Right cardiac atrium (tissue), 5 donors: ENCODE data around the gene ITIH6. TPM values are rescaled to one million over a fixed set of nuclear protein-coding genes. Genes with fewer than 3 reads are reported as not detected.
"Not testable (repeated sequence)": the region's sequence is repeated elsewhere in the genome, so short reads cannot be mapped to it uniquely, and the experiment has no call there.

Experiments
- ATAC-seq, 2 donors: fragments of 200-7000 bp; cut with Tn5 transposase; one replicate each; pipeline versions ENCODE4 v1.8.0 to v1.9.1; 2020; ENCODE audit warnings: moderate library complexity in 2 of 2, mild to moderate bottlenecking in 1 of 2
- DNase-seq, 3 donors: peaks; one replicate each; pipeline ENCODE4 v3.0.0-alpha.2; 2020
- H3K27ac ChIP-seq: one replicate; pipeline ENCODE4 v1.5.1; 2013; ENCODE audit warnings: mild to moderate bottlenecking, low read length, control low read depth, moderate library complexity
- H3K27me3 ChIP-seq: one replicate; pipeline ENCODE4 v1.6.1; 2013; ENCODE audit not compliant: control insufficient read depth, insufficient read depth
- H3K4me1 ChIP-seq: one replicate; pipeline ENCODE4 v1.6.1; 2013; ENCODE audit warnings: low read length; ENCODE audit not compliant: control insufficient read depth, insufficient read depth
- H3K4me3 ChIP-seq: one replicate; pipeline ENCODE4 v1.5.1; 2013; ENCODE audit warnings: low read length, control low read depth
- H3K9me3 ChIP-seq: one replicate; pipeline ENCODE4 v1.6.1; 2013; ENCODE audit warnings: low read length; ENCODE audit not compliant: control insufficient read depth
- WGBS: extraction: QIAGEN DNeasy Blood & Tissue Kit; methylation state at CpG from one replicate; pipeline ENCODE4 v1.1.7; 2013; 5-methylcytosine and 5-hydroxymethylcytosine counted together
- intact Hi-C, 4 donors: fragments of 100-400 bp; cut with DNase I; formaldehyde crosslinking; loops; one replicate each; pipeline versions ENCODE4 v1.11.0 to v1.14.0; 2022 to 2023
- polyA plus RNA-seq: library from polyadenylated mRNA; stranded (reverse); fragments of 200-250 nt; gene quantifications from one replicate; pipeline ENCODE4 v1.2.3, GENCODE V29; 2013
- total RNA-seq, 4 donors: library from RNA; stranded (reverse); fragmentation: NEBNext Ultra II Directional; extraction: Animal tissue kit (Norgen Biotek cat#: 25700); gene quantifications; one replicate each; pipeline ENCODE4 v1.2.1, GENCODE V29; 2021
- donor health status: healthy with polysubstance abuse.
- donor health status: DM: no; HTN: yes; CAD: no.
- donor health status: DM: no; HTN: no; CAD: no.
- donor health status: DM: no; HTN: yes; CAD: no; lungs with severe emphysema.
- donor health status: DM: yes; HTN: yes; CAD: no.

ITIH6 gene
- total and polyA plus RNA-seq, 5 donors: not detected

- intact Hi-C loops: no loop called here
- ATAC-seq (no peak), DNase-seq (no peak)
- Histone ChIP-seq H3K27me3 (no peaks in the 10 kb centered on the region), H3K4me1 (no peaks in the 10 kb centered on the region), H3K4me3 (no peak overlapping the region), H3K27ac (no peak overlapping the region), H3K9me3 (no peaks in the 10 kb centered on the region)
- 76% methylated on average over 21 of the region's 21 CpGs for WGBS
These were observed 39.7 kb downstream of the ITIH6 start for GRCh38 chrX:54758114-54759055.

GRCh38 chrX:54754854-54755253 is 43.2 kb downstream of the ITIH6 start:
- Histone ChIP-seq H3K4me3 (no peak overlapping the region), H3K9me3 (no peaks in the 10 kb centered on the region), H3K4me1 (no peaks in the 10 kb centered on the region), H3K27ac (no peak overlapping the region), H3K27me3 (no peaks in the 10 kb centered on the region)
- ATAC-seq (no peak), DNase-seq (no peak)
- intact Hi-C loops: no loop called here

- no peak for DNase-seq
- Histone ChIP-seq H3K4me1 (no peaks in the 10 kb centered on the region), H3K27ac (no peak overlapping the region), H3K9me3 (no peaks in the 10 kb centered on the region), H3K27me3 (no peaks in the 10 kb centered on the region), H3K4me3 (no peak overlapping the region)
- intact Hi-C loops: no loop called here
- no peak for ATAC-seq
- WGBS: 84% methylated on average over 1 of the region's 1 CpG
These were observed 49.4 kb downstream of the ITIH6 start for GRCh38 chrX:54748626-54749025.

- DNase-seq (no peak), ATAC-seq (no peak)
- no peak overlapping the region for H3K27ac ChIP-seq
- H3K9me3 ChIP-seq: no peaks in the 10 kb centered on the region
- intact Hi-C loops: no loop called here
- H3K27me3 ChIP-seq: no peaks in the 10 kb centered on the region
- no peak overlapping the region for H3K4me3 ChIP-seq
- no peaks in the 10 kb centered on the region for H3K4me1 ChIP-seq
- 75% methylated on average over 3 of the region's 3 CpGs for WGBS
These were observed 50.2 kb downstream of the ITIH6 start for GRCh38 chrX:54747733-54748393.

GRCh38 chrX:54746928-54747327 is 51.1 kb downstream of the ITIH6 start:
- DNase-seq: no peak
- Histone ChIP-seq H3K9me3 (no peaks in the 10 kb centered on the region), H3K4me1 (no peaks in the 10 kb centered on the region), H3K27me3 (no peaks in the 10 kb centered on the region), H3K27ac (no peak overlapping the region), H3K4me3 (no peak overlapping the region)
- no peak for ATAC-seq
- WGBS: 83% methylated on average over 2 of the region's 2 CpGs
- intact Hi-C loops: no loop called here

GRCh38 chrX:54745676-54746075 is 52.4 kb downstream of the ITIH6 start:
- Histone ChIP-seq H3K4me3 (no peak overlapping the region), H3K9me3 (no peaks in the 10 kb centered on the region), H3K27me3 (no peaks in the 10 kb centered on the region), H3K27ac (no peak overlapping the region), H3K4me1 (no peaks in the 10 kb centered on the region)
- no peak for ATAC-seq
- intact Hi-C loops: no loop called here
- 84% methylated on average over 2 of the region's 2 CpGs for WGBS
- no peak for DNase-seq

GRCh38 chrX:54738567-54738966 is 59.5 kb downstream of the ITIH6 start:
- intact Hi-C loops, H3K4me3 ChIP-seq, H3K4me1 ChIP-seq, H3K9me3 ChIP-seq, H3K27ac ChIP-seq, DNase-seq, ATAC-seq, H3K27me3 ChIP-seq: not testable (repeated sequence)
- WGBS: 88% methylated on average over 6 of the region's 6 CpGs

- DNase-seq: peak in 1 of 3 donors; percentile 37
- intact Hi-C loops, H3K4me1 ChIP-seq, ATAC-seq, H3K9me3 ChIP-seq, H3K27me3 ChIP-seq, H3K4me3 ChIP-seq, H3K27ac ChIP-seq: not testable (repeated sequence)
- WGBS: 96% methylated on average over 35 of the region's 36 CpGs
These were observed 61.6 kb downstream of the ITIH6 start for GRCh38 chrX:54736298-54736942.

- 85% methylated on average over 4 of the region's 4 CpGs for WGBS
These were observed 76.6 kb downstream of the ITIH6 start for GRCh38 chrX:54721424-54721823.

GRCh38 chrX:54715621-54716020 is 82.4 kb downstream of the ITIH6 start:
- DNase-seq (no peak), ATAC-seq (no peak)
- Histone ChIP-seq H3K27me3 (no peaks in the 10 kb centered on the region), H3K4me3 (no peak overlapping the region), H3K27ac (no peak overlapping the region), H3K9me3 (no peaks in the 10 kb centered on the region), H3K4me1 (no peaks in the 10 kb centered on the region)
- 92% methylated on average over 1 of the region's 1 CpG for WGBS
- intact Hi-C loops: no loop called here

More at GRCh38 chrX:54721424-54721823, 76.6 kb downstream of the ITIH6 start:
- Histone ChIP-seq H3K4me3 (no peak overlapping the region), H3K27me3 (no peaks in the 10 kb centered on the region), H3K27ac (no peak overlapping the region), H3K4me1 (no peaks in the 10 kb centered on the region), H3K9me3 (no peaks in the 10 kb centered on the region)
- intact Hi-C loops: no loop called here
- ATAC-seq (no peak), DNase-seq (no peak)

- H3K27me3 ChIP-seq: no peaks in the 10 kb centered on the region
- no peaks in the 10 kb centered on the region for H3K9me3 ChIP-seq
- H3K27ac ChIP-seq: no peak overlapping the region
- H3K4me3 ChIP-seq: no peak overlapping the region
- ATAC-seq (no peak), DNase-seq (no peak)
- intact Hi-C loops: no loop called here
- H3K4me1 ChIP-seq: no peaks in the 10 kb centered on the region
These were observed 83.6 kb downstream of the ITIH6 start for GRCh38 chrX:54714424-54714823.
